GM18505 (cell line): ENCODE results near the gene MT4.

Source experiments
- ATAC-seq: cut with Tn5 transposase; IDR thresholded peaks from one replicate; pipeline ENCODE4 v1.9.1; 2021; ENCODE audit not compliant: unreplicated experiment
- POLR2A ChIP-seq: IDR thresholded peaks from 4 replicates; pipeline ENCODE4 v1.6.1; 2011; ENCODE audit warnings: borderline replicate concordance; ENCODE audit not compliant: insufficient read depth, insufficient read length; ENCODE audit errors: extremely low read depth

Gene MT4

GRCh38 chr16:56611281-56611833 is 46.5 kb downstream of the MT4 start:
- ATAC-seq: no peak
- TF ChIP-seq POLR2A: no peak

GRCh38 chr16:56613706-56614105 is 48.8 kb downstream of the MT4 start:
- no peak for ATAC-seq
- no peak for TF ChIP-seq POLR2A

GRCh38 chr16:56614549-56614991 is 49.7 kb downstream of the MT4 start:
- no peak for TF ChIP-seq POLR2A

GRCh38 chr16:56615353-56615752 is 50.5 kb downstream of the MT4 start:
- no peak for TF ChIP-seq POLR2A
- ATAC-seq: no peak

More at GRCh38 chr16:56614549-56614991, 49.7 kb downstream of the MT4 start:
- no peak for ATAC-seq

GRCh38 chr16:56616608-56617211 is 51.8 kb downstream of the MT4 start:
- ATAC-seq: no peak
- TF ChIP-seq POLR2A: no peak

- no peak for TF ChIP-seq POLR2A
Observed at GRCh38 chr16:56617212-56618085, 52.6 kb downstream of the MT4 start.

GRCh38 chr16:56618138-56618537 is 53.3 kb downstream of the MT4 start:
- no peak for TF ChIP-seq POLR2A
- ATAC-seq: no peak

More at GRCh38 chr16:56617212-56618085, 52.6 kb downstream of the MT4 start:
- no peak for ATAC-seq
